ENCODE measurements around the gene ZNF785. TPM values are rescaled to one million over a fixed set of nuclear protein-coding genes. Genes with fewer than 3 reads are reported as not detected.

The ZNF785 gene
- total and polyA plus RNA-seq, 2 of the 13 experiments (the other 11 are each of a cell fraction or from before 2014, with no cell fraction given) = 0.01 TPM; not detected in 1

GRCh38 chr16:30604316-30604947 is 18.9 kb upstream of the ZNF785 start (continued):
- TF ChIP-seq MTERF4 (CRISPR knock-in tag; IDR thresholded peaks at IDR 0.05) (no peak), NFAT5 (CRISPR knock-in tag; IDR thresholded peaks at IDR 0.05) (no peak), HNF4A (CRISPR knock-in tag; IDR thresholded peaks at IDR 0.05) (0 out of 2 replicates have a peak, but pooled peaks have one; percentile 22), ZZZ3 (CRISPR knock-in tag; IDR thresholded peaks at IDR 0.05; ENCODE audit: borderline replicate concordance) (no peak), PAWR (CRISPR knock-in tag; IDR thresholded peaks at IDR 0.05; ENCODE audit: borderline replicate concordance) (no peak), ZNF432 (CRISPR knock-in tag; IDR thresholded peaks at IDR 0.05; ENCODE audit: borderline replicate concordance) (no peak), ZNF136 (CRISPR knock-in tag; IDR thresholded peaks at IDR 0.05; ENCODE audit: low read depth) (no peak), NCOA5 (CRISPR knock-in tag; IDR thresholded peaks at IDR 0.05) (no peak)
- TF ChIP-seq, protein P1, sequence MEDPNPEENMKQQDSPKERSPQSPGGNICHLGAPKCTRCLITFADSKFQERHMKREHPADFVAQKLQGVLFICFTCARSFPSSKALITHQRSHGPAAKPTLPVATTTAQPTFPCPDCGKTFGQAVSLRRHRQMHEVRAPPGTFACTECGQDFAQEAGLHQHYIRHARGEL (CRISPR knock-in tag; IDR thresholded peaks at IDR 0.05) = no peak
- TF ChIP-seq, protein P2, sequence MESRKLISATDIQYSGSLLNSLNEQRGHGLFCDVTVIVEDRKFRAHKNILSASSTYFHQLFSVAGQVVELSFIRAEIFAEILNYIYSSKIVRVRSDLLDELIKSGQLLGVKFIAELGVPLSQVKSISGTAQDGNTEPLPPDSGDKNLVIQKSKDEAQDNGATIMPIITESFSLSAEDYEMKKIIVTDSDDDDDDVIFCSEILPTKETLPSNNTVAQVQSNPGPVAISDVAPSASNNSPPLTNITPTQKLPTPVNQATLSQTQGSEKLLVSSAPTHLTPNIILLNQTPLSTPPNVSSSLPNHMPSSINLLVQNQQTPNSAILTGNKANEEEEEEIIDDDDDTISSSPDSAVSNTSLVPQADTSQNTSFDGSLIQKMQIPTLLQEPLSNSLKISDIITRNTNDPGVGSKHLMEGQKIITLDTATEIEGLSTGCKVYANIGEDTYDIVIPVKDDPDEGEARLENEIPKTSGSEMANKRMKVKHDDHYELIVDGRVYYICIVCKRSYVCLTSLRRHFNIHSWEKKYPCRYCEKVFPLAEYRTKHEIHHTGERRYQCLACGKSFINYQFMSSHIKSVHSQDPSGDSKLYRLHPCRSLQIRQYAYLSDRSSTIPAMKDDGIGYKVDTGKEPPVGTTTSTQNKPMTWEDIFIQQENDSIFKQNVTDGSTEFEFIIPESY (CRISPR knock-in tag; IDR thresholded peaks at IDR 0.05) = 0 out of 2 replicates have a peak, but pooled peaks have one; percentile 8
- TF ChIP-seq, protein P3, sequence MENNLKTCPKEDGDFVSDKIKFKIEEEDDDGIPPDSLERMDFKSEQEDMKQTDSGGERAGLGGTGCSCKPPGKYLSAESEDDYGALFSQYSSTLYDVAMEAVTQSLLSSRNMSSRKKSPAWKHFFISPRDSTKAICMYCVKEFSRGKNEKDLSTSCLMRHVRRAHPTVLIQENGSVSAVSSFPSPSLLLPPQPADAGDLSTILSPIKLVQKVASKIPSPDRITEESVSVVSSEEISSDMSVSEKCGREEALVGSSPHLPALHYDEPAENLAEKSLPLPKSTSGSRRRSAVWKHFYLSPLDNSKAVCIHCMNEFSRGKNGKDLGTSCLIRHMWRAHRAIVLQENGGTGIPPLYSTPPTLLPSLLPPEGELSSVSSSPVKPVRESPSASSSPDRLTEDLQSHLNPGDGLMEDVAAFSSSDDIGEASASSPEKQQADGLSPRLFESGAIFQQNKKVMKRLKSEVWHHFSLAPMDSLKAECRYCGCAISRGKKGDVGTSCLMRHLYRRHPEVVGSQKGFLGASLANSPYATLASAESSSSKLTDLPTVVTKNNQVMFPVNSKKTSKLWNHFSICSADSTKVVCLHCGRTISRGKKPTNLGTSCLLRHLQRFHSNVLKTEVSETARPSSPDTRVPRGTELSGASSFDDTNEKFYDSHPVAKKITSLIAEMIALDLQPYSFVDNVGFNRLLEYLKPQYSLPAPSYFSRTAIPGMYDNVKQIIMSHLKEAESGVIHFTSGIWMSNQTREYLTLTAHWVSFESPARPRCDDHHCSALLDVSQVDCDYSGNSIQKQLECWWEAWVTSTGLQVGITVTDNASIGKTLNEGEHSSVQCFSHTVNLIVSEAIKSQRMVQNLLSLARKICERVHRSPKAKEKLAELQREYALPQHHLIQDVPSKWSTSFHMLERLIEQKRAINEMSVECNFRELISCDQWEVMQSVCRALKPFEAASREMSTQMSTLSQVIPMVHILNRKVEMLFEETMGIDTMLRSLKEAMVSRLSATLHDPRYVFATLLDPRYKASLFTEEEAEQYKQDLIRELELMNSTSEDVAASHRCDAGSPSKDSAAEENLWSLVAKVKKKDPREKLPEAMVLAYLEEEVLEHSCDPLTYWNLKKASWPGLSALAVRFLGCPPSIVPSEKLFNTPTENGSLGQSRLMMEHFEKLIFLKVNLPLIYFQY (CRISPR knock-in tag; IDR thresholded peaks at IDR 0.05; ENCODE audit: borderline replicate concordance) = no peak
- TF ChIP-seq, protein P4, sequence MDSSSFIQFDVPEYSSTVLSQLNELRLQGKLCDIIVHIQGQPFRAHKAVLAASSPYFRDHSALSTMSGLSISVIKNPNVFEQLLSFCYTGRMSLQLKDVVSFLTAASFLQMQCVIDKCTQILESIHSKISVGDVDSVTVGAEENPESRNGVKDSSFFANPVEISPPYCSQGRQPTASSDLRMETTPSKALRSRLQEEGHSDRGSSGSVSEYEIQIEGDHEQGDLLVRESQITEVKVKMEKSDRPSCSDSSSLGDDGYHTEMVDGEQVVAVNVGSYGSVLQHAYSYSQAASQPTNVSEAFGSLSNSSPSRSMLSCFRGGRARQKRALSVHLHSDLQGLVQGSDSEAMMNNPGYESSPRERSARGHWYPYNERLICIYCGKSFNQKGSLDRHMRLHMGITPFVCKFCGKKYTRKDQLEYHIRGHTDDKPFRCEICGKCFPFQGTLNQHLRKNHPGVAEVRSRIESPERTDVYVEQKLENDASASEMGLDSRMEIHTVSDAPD (CRISPR knock-in tag; IDR thresholded peaks at IDR 0.05) = no peak
